PC-3 (cell line): Measurements from ENCODE around the gene RPS27L. TPM values are rescaled to one million over a fixed set of nuclear protein-coding genes. Genes with fewer than 3 reads are reported as not detected.
"Not testable (repeated sequence)": the region's sequence is repeated elsewhere in the genome, so short reads cannot be mapped to it uniquely, and the experiment has no call there.

Experiments used
- ATAC-seq: fragments of 200-7000 bp; cut with Tn5 transposase; 2 replicates; pipeline ENCODE4 v1.9.1; 2020; ENCODE audit warnings: mild to moderate bottlenecking, moderate library complexity
- BruUV-seq: library from RNA; stranded (reverse); fragments of 400-500 nt; replicated peaks from 2 replicates; lab custom pipeline; 2021; lab: Mats Ljungman, UMichigan
- CTCF ChIA-PET: fragments of 300-600 bp; sonication (Branson Sonifier 250); formaldehyde crosslinking; loops from one replicate; lab custom pipeline; 2022; ENCODE audit warnings: antibody characterized with exemption; lab: Charles Lee
- POLR2A ChIA-PET: fragments of 300-600 bp; sonication (Branson Sonifier 250); formaldehyde crosslinking; loops from one replicate; lab custom pipeline; 2022; ENCODE audit warnings: antibody characterized with exemption; ENCODE audit not compliant: unreplicated experiment; lab: Charles Lee
- DNase-seq: peaks from one replicate; pipeline ENCODE4 v3.0.0-alpha.2; 2015
- H2AFZ ChIP-seq: fragments of 300-600 bp; sonication (generic); 2 replicates; pipeline ENCODE4 v1.6.0; 2016; ENCODE audit warnings: antibody characterized with exemption, low read length
- H3F3A ChIP-seq: fragments of 300-600 bp; sonication (generic); one replicate; pipeline ENCODE4 v1.6.0; 2017; ENCODE audit warnings: antibody characterized with exemption, low read length, control low read depth, mild to moderate bottlenecking; ENCODE audit not compliant: unreplicated experiment
- H3K27ac ChIP-seq: fragments of 300-600 bp; sonication (generic); 2 replicates; pipeline ENCODE4 v1.5.1; 2016; ENCODE audit warnings: mild to moderate bottlenecking, low read length
- H3K27me3 ChIP-seq: fragments of 300-600 bp; sonication (generic); 2 replicates; pipeline ENCODE4 v1.6.1; 2016; ENCODE audit warnings: low read length, mixed read lengths
- H3K36me3 ChIP-seq: fragments of 300-600 bp; sonication (generic); 2 replicates; pipeline ENCODE4 v1.6.1; 2016; ENCODE audit warnings: low read depth, mixed run types, low read length, mixed read lengths
- H3K4me1 ChIP-seq: fragments of 300-600 bp; sonication (generic); 2 replicates; pipeline ENCODE4 v1.5.1; 2016; ENCODE audit warnings: low read length; ENCODE audit not compliant: insufficient read depth
- H3K4me2 ChIP-seq: fragments of 300-600 bp; sonication (generic); 2 replicates; pipeline ENCODE4 v1.6.0; 2016; ENCODE audit warnings: low read length
- H3K4me3 ChIP-seq: fragments of 300-600 bp; sonication (generic); 2 replicates; pipeline ENCODE4 v1.5.1; 2016; ENCODE audit warnings: mild to moderate bottlenecking, low read length, mixed read lengths
- H3K79me2 ChIP-seq: fragments of 300-600 bp; sonication (generic); 2 replicates; pipeline ENCODE4 v1.6.1; 2017; ENCODE audit warnings: low read length, mixed read lengths
- H3K9ac ChIP-seq: fragments of 300-600 bp; sonication (generic); 2 replicates; pipeline ENCODE4 v1.6.0; 2016; ENCODE audit warnings: mild to moderate bottlenecking, low read length
- H3K9me2 ChIP-seq: fragments of 300-600 bp; sonication (generic); replicated peaks from 2 replicates; pipeline ENCODE4 v1.6.1; 2016; ENCODE audit warnings: mixed run types, low read length, mixed read lengths
- H3K9me3 ChIP-seq: fragments of 300-600 bp; sonication (generic); 2 replicates; pipeline ENCODE4 v1.6.1; 2016; ENCODE audit warnings: low read length, mixed read lengths
- H4K20me1 ChIP-seq: fragments of 300-600 bp; sonication (generic); 2 replicates; pipeline ENCODE4 v1.6.1; 2016; ENCODE audit warnings: low read length, mixed read lengths
- EZH2 ChIP-seq: fragments of 300-600 bp; sonication (generic); IDR thresholded peaks from one replicate; pipeline ENCODE4 v1.6.1; 2017; ENCODE audit warnings: antibody characterized with exemption, mild to moderate bottlenecking, low read length; ENCODE audit not compliant: unreplicated experiment
- EZH2phosphoT487 ChIP-seq: fragments of 300-600 bp; sonication (generic); IDR thresholded peaks from 2 replicates; pipeline ENCODE4 v1.6.1; 2018; ENCODE audit warnings: mild to moderate bottlenecking, antibody characterized with exemption, low read length, borderline replicate concordance
- intact Hi-C: fragments of 100-400 bp; cut with micrococcal nuclease; formaldehyde crosslinking; loops from 2 replicates; pipeline ENCODE4 v1.9.0; 2023
- total RNA-seq: library from RNA; depleted of rRNA; stranded (reverse); fragments of >200 nt; gene quantifications from 2 replicates; pipeline ENCODE4 v1.2.3, GENCODE V29; 2014
- TF ChIP-seq, protein P1 (sequence below): fragments of 300-600 bp; sonication (generic); conservative IDR thresholded peaks from 2 replicates; pipeline ENCODE4 v1.5.1; 2017; ENCODE audit warnings: antibody characterized with exemption, low read depth, mild to moderate bottlenecking, low read length

Gene RPS27L
- total RNA-seq, 1 experiment from 2014 or later = 48.5 TPM

DNA sequence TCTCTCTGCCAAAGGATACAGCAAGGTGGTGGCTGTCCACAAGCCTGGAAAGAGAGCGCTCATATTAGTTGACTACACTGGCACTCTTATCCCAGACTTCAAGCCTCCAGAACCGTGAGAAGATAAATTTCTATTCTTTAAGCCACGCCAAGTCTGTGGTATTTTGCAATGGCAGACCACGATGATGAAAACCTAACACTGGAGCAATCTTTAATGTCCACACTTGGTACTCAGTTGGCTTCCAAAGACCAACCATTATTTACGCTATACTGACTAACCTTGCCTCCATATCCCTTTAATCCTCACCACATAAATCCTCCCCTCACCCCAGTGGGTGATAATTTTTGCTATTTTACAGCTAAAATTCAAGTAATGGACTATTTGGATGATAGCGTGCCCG, 52.5 kb downstream of the RPS27L start:
- no peak for DNase-seq

DNA sequence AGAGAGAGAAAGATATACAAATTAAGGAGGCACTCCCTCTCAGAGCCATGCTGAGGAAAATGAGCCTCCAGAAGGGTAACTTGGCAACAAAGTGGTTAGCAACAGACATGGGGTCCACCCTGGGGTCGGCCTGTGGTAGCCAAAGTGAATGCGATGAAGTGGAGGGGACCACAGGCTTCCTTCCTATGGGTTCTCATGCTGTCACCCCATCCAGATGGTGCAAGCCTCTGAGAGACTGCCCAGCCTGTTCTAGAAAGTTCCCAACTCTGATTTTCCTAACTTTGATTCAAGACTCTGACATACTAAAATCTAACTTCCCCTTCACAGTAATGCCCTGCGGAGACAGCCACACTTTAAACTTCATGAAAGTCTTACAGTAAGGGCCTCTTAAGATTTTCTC, 53.9 kb downstream of the RPS27L start:
- Histone ChIP-seq H4K20me1 (no peaks in the 10 kb centered on the region), H3F3A (no peaks in the 10 kb centered on the region), H3K9me3 (no peaks in the 10 kb centered on the region), H3K27ac (no peak overlapping the region), H3K4me1 (no peaks in the 10 kb centered on the region), H3K9me2 (no peaks in the 10 kb centered on the region), H3K9ac (no peak overlapping the region), H3K4me3 (no peak overlapping the region), H3K4me2 (no peak overlapping the region), H2AFZ (no peak overlapping the region), H3K36me3 (no peaks in the 10 kb centered on the region), H3K79me2 (no peaks in the 10 kb centered on the region), H3K27me3 (no peaks in the 10 kb centered on the region)
- TF ChIP-seq, protein P1, sequence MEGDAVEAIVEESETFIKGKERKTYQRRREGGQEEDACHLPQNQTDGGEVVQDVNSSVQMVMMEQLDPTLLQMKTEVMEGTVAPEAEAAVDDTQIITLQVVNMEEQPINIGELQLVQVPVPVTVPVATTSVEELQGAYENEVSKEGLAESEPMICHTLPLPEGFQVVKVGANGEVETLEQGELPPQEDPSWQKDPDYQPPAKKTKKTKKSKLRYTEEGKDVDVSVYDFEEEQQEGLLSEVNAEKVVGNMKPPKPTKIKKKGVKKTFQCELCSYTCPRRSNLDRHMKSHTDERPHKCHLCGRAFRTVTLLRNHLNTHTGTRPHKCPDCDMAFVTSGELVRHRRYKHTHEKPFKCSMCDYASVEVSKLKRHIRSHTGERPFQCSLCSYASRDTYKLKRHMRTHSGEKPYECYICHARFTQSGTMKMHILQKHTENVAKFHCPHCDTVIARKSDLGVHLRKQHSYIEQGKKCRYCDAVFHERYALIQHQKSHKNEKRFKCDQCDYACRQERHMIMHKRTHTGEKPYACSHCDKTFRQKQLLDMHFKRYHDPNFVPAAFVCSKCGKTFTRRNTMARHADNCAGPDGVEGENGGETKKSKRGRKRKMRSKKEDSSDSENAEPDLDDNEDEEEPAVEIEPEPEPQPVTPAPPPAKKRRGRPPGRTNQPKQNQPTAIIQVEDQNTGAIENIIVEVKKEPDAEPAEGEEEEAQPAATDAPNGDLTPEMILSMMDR = no peak
- TF ChIP-seq EZH2 (no peak), EZH2phosphoT487 (no peak)
- no TSS peak for BruUV-seq
- intact Hi-C loops = no loop called here
- ATAC-seq = no peak
- no peak for DNase-seq
- CTCF ChIA-PET = no interaction called here
- POLR2A ChIA-PET = no interaction called here

More for the DNA sequence above, 52.5 kb downstream of the RPS27L start:
- no peak for TF ChIP-seq EZH2phosphoT487
- no peak for TF ChIP-seq EZH2
- TF ChIP-seq, protein P1 = no peak
- Histone ChIP-seq H3K4me1 (no peaks in the 10 kb centered on the region), H3K4me3 (no peak overlapping the region), H3K4me2 (no peak overlapping the region), H2AFZ (no peak overlapping the region), H3K9me3 (no peaks in the 10 kb centered on the region), H3K27me3 (no peaks in the 10 kb centered on the region), H3K36me3 (no peaks in the 10 kb centered on the region), H3K27ac (no peak overlapping the region), H3K9me2 (no peaks in the 10 kb centered on the region), H3F3A (no peaks in the 10 kb centered on the region), H3K79me2 (no peaks in the 10 kb centered on the region), H4K20me1 (no peaks in the 10 kb centered on the region), H3K9ac (no peak overlapping the region)
- no TSS peak for BruUV-seq
- intact Hi-C loops = no loop called here
- ChIA-PET CTCF (no interaction called here), POLR2A (no interaction called here)
- no peak for ATAC-seq

DNA sequence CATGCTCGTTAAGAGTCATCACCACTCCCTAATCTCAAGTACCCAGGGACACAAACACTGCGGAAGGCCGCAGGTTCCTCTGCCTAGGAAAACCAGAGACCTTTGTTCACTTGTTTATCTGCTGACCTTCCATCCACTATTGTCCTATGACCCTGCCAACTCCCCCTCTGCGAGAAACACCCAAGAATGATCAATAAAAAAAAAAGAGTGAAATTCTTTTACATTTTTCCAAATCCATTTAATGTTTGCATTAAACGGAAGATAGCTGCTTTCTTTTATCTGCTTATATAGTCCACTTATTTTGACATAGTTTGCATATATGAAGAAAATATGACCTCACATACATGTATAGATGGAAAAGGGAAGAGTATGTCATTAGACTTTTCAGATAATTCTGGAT, 57.7 kb downstream of the RPS27L start:
- CTCF ChIA-PET = not testable (repeated sequence)

DNA sequence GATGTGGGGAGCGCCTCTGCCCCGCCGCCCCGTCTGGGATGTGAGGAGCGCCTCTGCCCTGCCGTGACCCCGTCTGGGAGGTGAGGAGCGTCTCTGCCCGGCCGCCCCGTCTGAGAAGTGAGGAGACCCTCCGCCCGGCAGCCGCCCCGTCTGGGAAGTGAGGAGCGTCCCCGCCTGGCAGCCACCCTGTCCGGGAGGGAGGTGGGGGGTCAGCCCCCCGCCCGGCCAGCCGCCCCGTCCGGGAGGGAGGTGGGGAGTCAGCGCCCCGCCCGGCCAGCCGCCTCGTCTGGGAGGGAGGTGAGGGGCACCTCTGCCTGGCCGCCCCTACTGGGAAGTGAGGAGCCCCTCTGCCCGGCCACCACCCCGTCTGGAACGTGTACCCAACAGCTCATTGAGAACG, 58.4 kb downstream of the RPS27L start:
- POLR2A ChIA-PET, intact Hi-C loops, H3K4me1 ChIP-seq, H3K27ac ChIP-seq, H3F3A ChIP-seq, CTCF ChIA-PET, H3K4me3 ChIP-seq, H2AFZ ChIP-seq, H3K36me3 ChIP-seq, H3K9me2 ChIP-seq, H3K79me2 ChIP-seq, H4K20me1 ChIP-seq, H3K9ac ChIP-seq, DNase-seq, H3K27me3 ChIP-seq, ATAC-seq, H3K4me2 ChIP-seq, BruUV-seq, H3K9me3 ChIP-seq: not testable (repeated sequence)

More for the DNA sequence above, 57.7 kb downstream of the RPS27L start:
- H3K9me2 ChIP-seq, H3K4me2 ChIP-seq, H2AFZ ChIP-seq, H3F3A ChIP-seq, H3K36me3 ChIP-seq, DNase-seq, POLR2A ChIA-PET, H3K4me3 ChIP-seq, H3K9ac ChIP-seq, H3K9me3 ChIP-seq, BruUV-seq, H3K27ac ChIP-seq, ATAC-seq, intact Hi-C loops, H3K4me1 ChIP-seq, H4K20me1 ChIP-seq, H3K27me3 ChIP-seq, H3K79me2 ChIP-seq: not testable (repeated sequence)
